Mucosa of stomach (tissue), 1 donor: Measurements from ENCODE around the gene NDUFB3.
A peak's percentile ranks its signal among the peaks of the same experiment; 100 is the strongest.
"Not testable (repeated sequence)": the region's sequence is repeated elsewhere in the genome, so short reads cannot be mapped to it uniquely, and the experiment has no call there.

Source experiments
- H3K27me3 ChIP-seq: one replicate; pipeline ENCODE4 v1.7.0; 2013; ENCODE audit warnings: mild to moderate bottlenecking, low read length; ENCODE audit not compliant: control insufficient read depth, insufficient read depth
- H3K36me3 ChIP-seq: one replicate; pipeline ENCODE4 v1.7.0; 2013; ENCODE audit warnings: low read length; ENCODE audit not compliant: control insufficient read depth, insufficient read depth
- H3K4me1 ChIP-seq: one replicate; pipeline ENCODE4 v1.7.0; 2013; ENCODE audit warnings: mild to moderate bottlenecking, low read length; ENCODE audit not compliant: control insufficient read depth, insufficient read depth
- H3K4me3 ChIP-seq: one replicate; pipeline ENCODE4 v1.7.0; 2013; ENCODE audit warnings: low read length
- H3K9ac ChIP-seq: one replicate; pipeline ENCODE4 v1.7.0; 2013; ENCODE audit warnings: mild to moderate bottlenecking, low read length, moderate library complexity
- H3K9me3 ChIP-seq: one replicate; pipeline ENCODE4 v1.7.0; 2013; ENCODE audit warnings: mild to moderate bottlenecking, low read length, moderate library complexity; ENCODE audit not compliant: control insufficient read depth
- donor health status: Pancreatic carcinoma.

Gene NDUFB3

GRCh38 chr2:201071479-201072200 is at the start of gene NDUFB3, which contains the start of gene HYCC2:
TSS of gene NDUFB3 (plus strand) at chr2:201072001. CDS start at chr2:201078883, 6,882 bp downstream.
TSS of gene HYCC2 (minus strand) at chr2:201071671. CDS start at chr2:201024009, 47,662 bp downstream.
- peaks cover 9% of the 10 kb centered on the region for H3K4me1 ChIP-seq
- H3K27me3 ChIP-seq = no peaks in the 10 kb centered on the region
- peak within 1 kb of the TSS; percentile 85 for H3K4me3 ChIP-seq
- no peaks in the 10 kb centered on the region for H3K36me3 ChIP-seq
- peak within 1 kb of the TSS; percentile 97 for H3K9ac ChIP-seq
- no peaks in the 10 kb centered on the region for H3K9me3 ChIP-seq

- no peaks in the 10 kb centered on the region for H3K27me3 ChIP-seq
- no peaks in the 10 kb centered on the region for H3K36me3 ChIP-seq
Measured at GRCh38 chr2:201024518-201024917, 47.3 kb upstream of the NDUFB3 start.

GRCh38 chr2:201034355-201034754 is 37.4 kb upstream of the NDUFB3 start:
- H3K9ac ChIP-seq, H3K4me1 ChIP-seq, H3K4me3 ChIP-seq, H3K27me3 ChIP-seq, H3K9me3 ChIP-seq, H3K36me3 ChIP-seq: not testable (repeated sequence)

More at GRCh38 chr2:201024518-201024917, 47.3 kb upstream of the NDUFB3 start:
- no peaks in the 10 kb centered on the region for H3K4me1 ChIP-seq
- H3K9me3 ChIP-seq = no peaks in the 10 kb centered on the region
- no peak overlapping the region for H3K9ac ChIP-seq
- H3K4me3 ChIP-seq = no peak overlapping the region

GRCh38 chr2:201038361-201038760 is 33.4 kb upstream of the NDUFB3 start:
- H3K4me1 ChIP-seq, H3K36me3 ChIP-seq, H3K27me3 ChIP-seq, H3K9ac ChIP-seq, H3K4me3 ChIP-seq, H3K9me3 ChIP-seq: not testable (repeated sequence)

- no peak overlapping the region for H3K9ac ChIP-seq
- no peaks in the 10 kb centered on the region for H3K36me3 ChIP-seq
- H3K4me1 ChIP-seq = peaks cover 5% of the 10 kb centered on the region
- no peaks in the 10 kb centered on the region for H3K27me3 ChIP-seq
- no peak overlapping the region for H3K4me3 ChIP-seq
- H3K9me3 ChIP-seq = no peaks in the 10 kb centered on the region
Measured at GRCh38 chr2:201038855-201039254, 32.9 kb upstream of the NDUFB3 start.

GRCh38 chr2:201040867-201041628 is 30.8 kb upstream of the NDUFB3 start:
- Histone ChIP-seq H3K9ac (no peak overlapping the region), H3K27me3 (no peaks in the 10 kb centered on the region), H3K4me1 (peaks cover 5% of the 10 kb centered on the region), H3K9me3 (no peaks in the 10 kb centered on the region), H3K36me3 (no peaks in the 10 kb centered on the region), H3K4me3 (no peak overlapping the region)

GRCh38 chr2:201042451-201042850 is 29.4 kb upstream of the NDUFB3 start:
- H3K4me1 ChIP-seq, H3K36me3 ChIP-seq, H3K27me3 ChIP-seq, H3K9ac ChIP-seq, H3K4me3 ChIP-seq, H3K9me3 ChIP-seq: not testable (repeated sequence)

- H3K36me3 ChIP-seq, H3K27me3 ChIP-seq, H3K4me3 ChIP-seq, H3K9me3 ChIP-seq, H3K4me1 ChIP-seq, H3K9ac ChIP-seq: not testable (repeated sequence)
Measured at GRCh38 chr2:201043050-201043449, 28.8 kb upstream of the NDUFB3 start.

- H3K9me3 ChIP-seq = no peaks in the 10 kb centered on the region
- H3K9ac ChIP-seq = no peak overlapping the region
- no peak overlapping the region for H3K4me3 ChIP-seq
- H3K4me1 ChIP-seq = no peaks in the 10 kb centered on the region
- no peaks in the 10 kb centered on the region for H3K36me3 ChIP-seq
- H3K27me3 ChIP-seq = no peaks in the 10 kb centered on the region
Measured at GRCh38 chr2:201046881-201047280, 24.9 kb upstream of the NDUFB3 start.

- Histone ChIP-seq H3K9me3 (no peaks in the 10 kb centered on the region), H3K36me3 (no peaks in the 10 kb centered on the region), H3K4me3 (no peak overlapping the region), H3K4me1 (no peaks in the 10 kb centered on the region), H3K27me3 (no peaks in the 10 kb centered on the region), H3K9ac (no peak overlapping the region)
Measured at GRCh38 chr2:201049455-201049854, 22.3 kb upstream of the NDUFB3 start.

GRCh38 chr2:201057087-201057521 is 14.7 kb upstream of the NDUFB3 start:
- H3K4me3 ChIP-seq = no peak overlapping the region
- H3K4me1 ChIP-seq = peaks cover 25% of the 10 kb centered on the region
- H3K9me3 ChIP-seq = no peaks in the 10 kb centered on the region
- H3K36me3 ChIP-seq = no peaks in the 10 kb centered on the region
- no peaks in the 10 kb centered on the region for H3K27me3 ChIP-seq
- H3K9ac ChIP-seq = no peak overlapping the region

GRCh38 chr2:201057715-201058248 is 14.0 kb upstream of the NDUFB3 start:
- H3K9me3 ChIP-seq = no peaks in the 10 kb centered on the region
- H3K4me3 ChIP-seq = no peak overlapping the region
- peaks cover 25% of the 10 kb centered on the region for H3K4me1 ChIP-seq
- no peaks in the 10 kb centered on the region for H3K36me3 ChIP-seq
- no peak overlapping the region for H3K9ac ChIP-seq
- H3K27me3 ChIP-seq = no peaks in the 10 kb centered on the region
